Caco-2 (cell line): ENCODE results near the gene SPEM3. TPM values are rescaled to one million over a fixed set of nuclear protein-coding genes. Genes with fewer than 3 reads are reported as not detected.

Experiments
- BruUV-seq: library from RNA; stranded (reverse); fragments of 400-500 nt; replicated peaks from 2 replicates; lab custom pipeline; 2021; lab: Mats Ljungman, UMichigan
- CTCF ChIA-PET: fragments of 300-600 bp; sonication (Branson Sonifier 250); formaldehyde crosslinking; loops from one replicate; lab custom pipeline; 2022; ENCODE audit warnings: antibody characterized with exemption; lab: Charles Lee
- POLR2A ChIA-PET: fragments of 300-600 bp; sonication (Branson Sonifier 250); formaldehyde crosslinking; loops from one replicate; lab custom pipeline; 2022; ENCODE audit warnings: antibody characterized with exemption; lab: Charles Lee
- DNase-seq, 2 experiments: peaks; one replicate each; pipeline versions ENCODE4 v3.0.0 to v3.0.0-alpha.2; 2020 to 2022
- H3K27me3 ChIP-seq: replicated peaks from 2 replicates; pipeline ENCODE4 v1.6.0; 2011; ENCODE audit warnings: low read length; ENCODE audit not compliant: control insufficient read depth, insufficient read depth
- H3K36me3 ChIP-seq: 2 replicates; pipeline ENCODE4 v1.5.1; 2011; ENCODE audit warnings: low read length; ENCODE audit not compliant: control insufficient read depth, insufficient read depth
- H3K4me1 ChIP-seq: fragments of 250-450 bp; sonication (Bioruptor Pico); 2 replicates; pipeline ENCODE4 v1.5.1; 2020; ENCODE audit warnings: mild to moderate bottlenecking
- H3K4me3 ChIP-seq: 2 replicates; pipeline ENCODE4 v1.5.1; 2011; ENCODE audit warnings: low read depth, mild to moderate bottlenecking, control low read depth, low read length
- H3K9me3 ChIP-seq: fragments of 250-450 bp; sonication (Bioruptor Pico); 2 replicates; pipeline ENCODE4 v1.5.1; 2020; ENCODE audit warnings: mild to moderate bottlenecking, moderate library complexity
- H3K27ac Mint-ChIP-seq: one replicate; pipeline ENCODE4 v1.8.0; 2022; ENCODE audit warnings: mixed read lengths; ENCODE audit not compliant: unreplicated experiment
- H3K27me3 Mint-ChIP-seq: one replicate; pipeline ENCODE4 v1.8.0; 2022; ENCODE audit warnings: mixed read lengths; ENCODE audit not compliant: insufficient read depth, unreplicated experiment
- H3K36me3 Mint-ChIP-seq: one replicate; pipeline ENCODE4 v1.8.0; 2022; ENCODE audit warnings: mild to moderate bottlenecking, mixed read lengths; ENCODE audit not compliant: insufficient read depth, unreplicated experiment
- H3K4me1 Mint-ChIP-seq: one replicate; pipeline ENCODE4 v1.8.0; 2022; ENCODE audit warnings: low read depth, mixed read lengths; ENCODE audit not compliant: unreplicated experiment
- H3K4me3 Mint-ChIP-seq: one replicate; pipeline ENCODE4 v1.8.0; 2022; ENCODE audit warnings: mild to moderate bottlenecking, moderate library complexity, mixed read lengths; ENCODE audit not compliant: unreplicated experiment
- H3K9me3 Mint-ChIP-seq: one replicate; pipeline ENCODE4 v1.8.0; 2022; ENCODE audit warnings: mixed read lengths; ENCODE audit not compliant: unreplicated experiment
- intact Hi-C: fragments of 100-400 bp; cut with micrococcal nuclease; formaldehyde crosslinking; loops from one replicate; pipeline ENCODE4 v1.10.0; 2022; ENCODE audit not compliant: unreplicated experiment
- total RNA-seq: library from RNA; stranded (reverse); gene quantifications from 2 replicates; pipeline ENCODE4 v1.2.3, GENCODE V29; 2022
- TF ChIP-seq, protein P1 (sequence below), 2 experiments: fragments of 200-600 bp in 1 of 2; IDR thresholded peaks; 1 replicate in 1 of 2; 2 replicates in 1 of 2; pipeline versions ENCODE4 v1.5.1 to v1.8.0; 2011 to 2022; ENCODE audit warnings: antibody characterized with exemption in 1 of 2, control low read depth in 1 of 2, inconsistent platforms in 1 of 2, low read depth in 1 of 2, low read length in 1 of 2, mild to moderate bottlenecking in 1 of 2, moderate library complexity in 1 of 2; ENCODE audit not compliant: insufficient read depth in 1 of 2, severe bottlenecking in 1 of 2, unreplicated experiment in 1 of 2

Gene SPEM3
- total RNA-seq, 1 experiment from 2014 or later, result not detected

DNA sequence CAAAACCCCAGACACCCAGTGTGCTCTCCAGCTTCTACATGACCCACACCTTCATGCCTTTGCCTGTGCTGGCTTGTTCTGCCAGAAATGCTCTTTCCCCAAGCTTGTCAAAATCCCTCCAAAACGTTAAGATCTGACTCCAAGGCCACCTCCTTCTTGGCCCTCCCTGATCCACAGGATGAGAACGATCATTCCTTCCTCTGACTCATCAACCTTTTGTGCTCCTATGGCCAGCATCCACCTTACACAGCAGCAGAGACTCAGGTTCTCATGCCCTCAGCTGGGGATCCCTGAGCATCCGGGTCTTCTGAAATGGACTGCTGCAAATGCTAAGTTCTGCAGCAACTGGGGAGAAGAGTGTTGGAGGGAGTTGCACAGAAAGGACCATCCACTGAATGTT, 47.8 kb downstream of the SPEM3 start:
- peak overlapping the region; percentile 66 for H3K27ac Mint-ChIP-seq
- H3K9me3 ChIP-seq, result no peaks in the 10 kb centered on the region
- ChIA-PET POLR2A (no interaction called here), CTCF (no interaction called here)
- no peaks in the 10 kb centered on the region for H3K9me3 Mint-ChIP-seq
- peak overlapping the region; percentile 23 for H3K4me3 Mint-ChIP-seq
- no peak overlapping the region for H3K4me3 ChIP-seq
- intact Hi-C loops, result loop anchor here (5.0 kb wide), 1 partner anchor 124 kb away; the partner anchor contains the start of gene KCTD11
- no peaks in the 10 kb centered on the region for H3K27me3 ChIP-seq
- peaks cover 23% of the 10 kb centered on the region for H3K4me1 ChIP-seq
- no peaks in the 10 kb centered on the region for H3K36me3 ChIP-seq
- peaks cover 26% of the 10 kb centered on the region for H3K4me1 Mint-ChIP-seq
- H3K36me3 Mint-ChIP-seq, result peaks cover 21% of the 10 kb centered on the region
- H3K27me3 Mint-ChIP-seq, result no peaks in the 10 kb centered on the region
- no peak for DNase-seq
- BruUV-seq, result no TSS peak
- TF ChIP-seq, protein P1, sequence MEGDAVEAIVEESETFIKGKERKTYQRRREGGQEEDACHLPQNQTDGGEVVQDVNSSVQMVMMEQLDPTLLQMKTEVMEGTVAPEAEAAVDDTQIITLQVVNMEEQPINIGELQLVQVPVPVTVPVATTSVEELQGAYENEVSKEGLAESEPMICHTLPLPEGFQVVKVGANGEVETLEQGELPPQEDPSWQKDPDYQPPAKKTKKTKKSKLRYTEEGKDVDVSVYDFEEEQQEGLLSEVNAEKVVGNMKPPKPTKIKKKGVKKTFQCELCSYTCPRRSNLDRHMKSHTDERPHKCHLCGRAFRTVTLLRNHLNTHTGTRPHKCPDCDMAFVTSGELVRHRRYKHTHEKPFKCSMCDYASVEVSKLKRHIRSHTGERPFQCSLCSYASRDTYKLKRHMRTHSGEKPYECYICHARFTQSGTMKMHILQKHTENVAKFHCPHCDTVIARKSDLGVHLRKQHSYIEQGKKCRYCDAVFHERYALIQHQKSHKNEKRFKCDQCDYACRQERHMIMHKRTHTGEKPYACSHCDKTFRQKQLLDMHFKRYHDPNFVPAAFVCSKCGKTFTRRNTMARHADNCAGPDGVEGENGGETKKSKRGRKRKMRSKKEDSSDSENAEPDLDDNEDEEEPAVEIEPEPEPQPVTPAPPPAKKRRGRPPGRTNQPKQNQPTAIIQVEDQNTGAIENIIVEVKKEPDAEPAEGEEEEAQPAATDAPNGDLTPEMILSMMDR (IDR thresholded peaks at IDR 0.05; ENCODE audit: insufficient read depth in 1 of 2, low read depth in 1 of 2, low read length in 1 of 2, severe bottlenecking in 1 of 2, unreplicated experiment in 1 of 2), result no peak

DNA sequence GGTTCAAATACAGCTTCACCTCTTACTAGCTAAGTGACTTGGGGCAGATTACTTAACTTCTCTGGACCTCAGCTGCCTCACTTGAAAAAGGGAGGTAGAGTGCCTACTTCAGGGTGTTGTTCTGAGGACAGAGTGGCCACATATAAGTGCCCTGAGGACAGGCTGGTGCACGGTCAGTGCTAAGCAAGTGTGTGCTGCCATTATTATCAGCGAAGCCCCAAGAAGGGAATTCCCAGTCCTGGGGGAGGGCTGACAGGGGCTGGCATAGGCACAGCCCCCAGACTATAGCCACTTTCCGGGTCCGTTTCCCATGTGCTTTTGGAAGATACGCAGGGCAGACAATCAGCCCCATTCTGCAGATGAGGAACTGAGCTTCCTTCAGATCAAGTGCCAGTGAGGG, 48.3 kb downstream of the SPEM3 start:
- H3K4me1 Mint-ChIP-seq, result peaks cover 30% of the 10 kb centered on the region
- no peaks in the 10 kb centered on the region for H3K9me3 Mint-ChIP-seq
- DNase-seq, result no peak
- ChIA-PET CTCF (no interaction called here), POLR2A (no interaction called here)
- Histone ChIP-seq H3K9me3 (no peaks in the 10 kb centered on the region), H3K4me1 (peaks cover 23% of the 10 kb centered on the region), H3K36me3 (no peaks in the 10 kb centered on the region), H3K27me3 (no peaks in the 10 kb centered on the region), H3K4me3 (no peak overlapping the region)
- H3K4me3 Mint-ChIP-seq, result peak overlapping the region; percentile 70
- peaks cover 22% of the 10 kb centered on the region for H3K36me3 Mint-ChIP-seq
- TF ChIP-seq, protein P1 (IDR thresholded peaks at IDR 0.05; ENCODE audit: insufficient read depth in 1 of 2, low read depth in 1 of 2, low read length in 1 of 2, severe bottlenecking in 1 of 2, unreplicated experiment in 1 of 2), result no peak
- intact Hi-C loops, result loop anchor here (5.0 kb wide), 1 partner anchor 125 kb away; the partner anchor contains the start of gene KCTD11
- H3K27me3 Mint-ChIP-seq, result no peaks in the 10 kb centered on the region
- H3K27ac Mint-ChIP-seq, result peak overlapping the region; percentile 66
- TSS peak; percentile 10 for BruUV-seq

DNA sequence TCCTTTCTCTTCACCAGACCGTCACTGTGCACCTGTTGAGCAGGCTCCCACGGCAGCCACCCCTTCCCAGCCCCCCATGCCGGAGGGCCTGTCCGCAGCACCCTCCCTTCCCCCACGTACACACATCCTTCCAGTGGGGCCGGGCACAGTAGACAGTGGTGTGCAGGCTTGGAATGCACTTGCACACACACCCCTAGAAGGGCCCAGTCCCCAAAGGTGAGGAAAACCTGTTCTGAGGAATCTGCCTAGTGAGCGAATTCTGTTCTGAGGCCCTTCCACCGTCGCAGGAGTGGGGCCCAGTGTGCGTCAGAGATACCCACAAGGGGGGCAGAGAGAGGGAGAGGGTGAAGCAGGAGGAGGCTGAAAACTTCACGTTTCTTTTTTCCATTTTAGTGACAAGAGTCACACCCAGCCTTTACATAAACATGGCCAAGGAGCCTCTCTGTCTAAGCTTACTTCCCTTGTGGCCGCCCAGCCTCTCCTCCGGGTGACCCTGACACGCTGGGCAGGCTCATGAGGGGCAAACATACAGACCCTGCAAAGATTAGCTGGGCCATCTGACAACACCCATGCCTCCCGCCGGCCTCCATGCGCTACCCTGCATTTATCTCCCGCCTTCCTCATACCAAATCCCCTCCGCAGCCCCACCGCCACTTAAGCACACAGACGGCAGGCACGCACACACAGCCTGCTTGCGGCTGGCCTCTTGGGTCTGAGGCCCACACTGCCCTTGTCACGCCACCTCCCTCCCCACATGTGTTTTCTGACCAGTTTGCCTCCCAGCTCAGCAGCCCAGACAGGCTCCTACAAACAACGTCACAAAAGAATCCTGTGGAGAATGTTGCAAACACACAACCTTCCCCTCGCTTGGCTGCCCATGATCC, 49.0 kb downstream of the SPEM3 start:
- intact Hi-C loops, result loop anchor here (5.0 kb wide), 1 partner anchor 125 kb away; the partner anchor contains the start of gene KCTD11
- no peaks in the 10 kb centered on the region for H3K27me3 ChIP-seq
- H3K4me1 Mint-ChIP-seq, result peaks cover 35% of the 10 kb centered on the region
- DNase-seq, result peak; percentile 57 to 58
- ChIA-PET POLR2A (no interaction called here), CTCF (no interaction called here)
- peak overlapping the region; percentile 64 for H3K4me3 ChIP-seq
- TF ChIP-seq, protein P1 (IDR thresholded peaks at IDR 0.05; ENCODE audit: insufficient read depth in 1 of 2, low read depth in 1 of 2, low read length in 1 of 2, severe bottlenecking in 1 of 2, unreplicated experiment in 1 of 2), result no peak
- peaks cover 26% of the 10 kb centered on the region for H3K36me3 Mint-ChIP-seq
- H3K4me3 Mint-ChIP-seq, result peak overlapping the region; percentile 70
- H3K4me1 ChIP-seq, result peaks cover 23% of the 10 kb centered on the region
- no peaks in the 10 kb centered on the region for H3K27me3 Mint-ChIP-seq
- BruUV-seq, result no TSS peak
- H3K9me3 Mint-ChIP-seq, result no peaks in the 10 kb centered on the region
- H3K36me3 ChIP-seq, result no peaks in the 10 kb centered on the region
- H3K27ac Mint-ChIP-seq, result peak overlapping the region; percentile 66
- no peaks in the 10 kb centered on the region for H3K9me3 ChIP-seq
